CD4-positive, CD25-positive, alpha-beta regulatory T cell (primary cell): ENCODE data around the gene WDFY3. TPM values are rescaled to one million over a fixed set of nuclear protein-coding genes. Genes with fewer than 3 reads are reported as not detected.

Experiments used
- ATAC-seq, 2 donors: fragments of 150-1000 bp; cut with Tn5 transposase; one replicate each; pipeline ENCODE4 v1.10.0; 2021; ENCODE audit warnings: low read depth in 2 of 2, moderate number of reproducible peaks in 2 of 2, moderate library complexity in 1 of 2
- DNase-seq, 3 donors: peaks; one replicate each; pipeline versions ENCODE4 v3.0.0 to v3.0.0-alpha.2; 2012 to 2022; ENCODE audit warnings: mixed read lengths in 1 of 3
- H3K27ac ChIP-seq: one replicate; pipeline ENCODE4 v1.7.0; 2013; ENCODE audit warnings: mild to moderate bottlenecking, low read length; ENCODE audit not compliant: insufficient read depth, poor library complexity, severe bottlenecking
- H3K27me3 ChIP-seq: one replicate; pipeline ENCODE4 v1.7.0; 2013; ENCODE audit warnings: low read length; ENCODE audit not compliant: control insufficient read depth, insufficient read depth
- H3K36me3 ChIP-seq: one replicate; pipeline ENCODE4 v1.7.0; 2013; ENCODE audit warnings: mild to moderate bottlenecking, low read length, moderate library complexity; ENCODE audit not compliant: control insufficient read depth, insufficient read depth
- H3K4me1 ChIP-seq: 2 replicates; pipeline ENCODE4 v1.7.0; 2013; ENCODE audit warnings: mild to moderate bottlenecking, low read length; ENCODE audit not compliant: insufficient read depth, control insufficient read depth, poor library complexity, severe bottlenecking
- H3K4me3 ChIP-seq: one replicate; pipeline ENCODE4 v1.7.0; 2013; ENCODE audit warnings: low read depth, mild to moderate bottlenecking, low read length, moderate library complexity
- H3K9me3 ChIP-seq, 2 experiments: 1 replicate in 1 of 2; 2 replicates in 1 of 2; pipeline ENCODE4 v1.7.0; 2013; ENCODE audit warnings: low read length in 2 of 2, mild to moderate bottlenecking in 1 of 2, moderate library complexity in 1 of 2; ENCODE audit not compliant: control insufficient read depth in 2 of 2
- H3K27ac Mint-ChIP-seq, 3 donors: one replicate each; pipeline ENCODE4 v1.8.0; 2020 to 2022; ENCODE audit warnings: mild to moderate bottlenecking in 3 of 3, mixed read lengths in 3 of 3, moderate library complexity in 2 of 3
- H3K27me3 Mint-ChIP-seq: one replicate; pipeline ENCODE4 v1.8.0; 2022; ENCODE audit warnings: mild to moderate bottlenecking, mixed read lengths
- H3K36me3 Mint-ChIP-seq: one replicate; pipeline ENCODE4 v1.8.0; 2020; ENCODE audit warnings: mixed read lengths
- H3K4me1 Mint-ChIP-seq, 4 donors: one replicate each; pipeline ENCODE4 v1.8.0; 2020 to 2022; ENCODE audit warnings: mixed read lengths in 4 of 4, mild to moderate bottlenecking in 1 of 4
- H3K4me3 Mint-ChIP-seq, 4 donors: one replicate each; pipeline ENCODE4 v1.8.0; 2020 to 2022; ENCODE audit warnings: mild to moderate bottlenecking in 4 of 4, mixed read lengths in 4 of 4, moderate library complexity in 3 of 4
- H3K9me3 Mint-ChIP-seq, 7 donors: one replicate each; pipeline ENCODE4 v1.8.0; 2020 to 2022; ENCODE audit warnings: mixed read lengths in 7 of 7, mild to moderate bottlenecking in 3 of 7, moderate library complexity in 2 of 7
- polyA plus RNA-seq, 4 donors: library from polyadenylated mRNA; unstranded; fragments of 300-500 nt; fragmentation: Illumina TruSeq; gene quantifications; one replicate each; pipeline ENCODE4 v1.2.3, GENCODE V29; 2021
- total RNA-seq: library from RNA; stranded (reverse); gene quantifications from one replicate; pipeline ENCODE4 v1.2.3, GENCODE V29; 2022

WDFY3 gene
- total and polyA plus RNA-seq, 5 donors from 2014 or later = 0.44 TPM; not detected in 4

DNA sequence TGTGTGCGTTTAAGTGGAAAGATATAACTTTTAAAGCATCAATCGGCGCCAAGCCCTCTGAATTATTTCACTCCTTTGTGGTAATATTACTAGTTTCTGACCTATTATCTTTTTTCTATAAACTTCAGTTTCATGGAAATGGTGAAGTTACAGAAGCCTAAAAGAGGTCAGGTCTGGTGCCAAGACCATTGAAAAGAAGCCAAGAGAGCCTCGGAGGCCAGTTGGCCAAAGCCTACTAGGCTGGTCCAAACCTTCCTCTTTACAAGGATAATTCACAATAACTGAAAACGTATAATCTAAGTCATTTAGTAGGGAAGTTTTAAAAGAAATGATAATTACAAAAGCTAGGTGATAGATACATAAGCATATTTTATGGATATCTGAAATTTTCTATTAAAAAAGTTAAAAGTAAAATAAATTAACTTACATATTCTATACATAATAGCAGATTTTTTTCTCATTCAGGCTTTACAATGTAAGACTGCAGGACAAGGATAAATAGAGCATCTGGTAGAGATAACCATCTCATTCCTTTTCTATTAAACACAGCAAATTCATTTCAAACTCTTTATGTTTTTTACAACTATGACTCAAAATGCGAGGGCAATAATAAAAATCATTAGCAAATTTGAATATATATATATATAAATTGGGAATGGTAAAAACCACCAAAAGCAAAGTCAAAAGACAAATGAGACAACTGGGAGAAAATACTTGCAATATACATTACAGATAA lies 49.2 kb downstream of the WDFY3 start:
- ATAC-seq (no peak), DNase-seq (no peak)
- no peaks in the 10 kb centered on the region for H3K36me3 Mint-ChIP-seq
- Histone ChIP-seq H3K4me1 (no peaks in the 10 kb centered on the region), H3K36me3 (no peaks in the 10 kb centered on the region), H3K27ac (no peak overlapping the region), H3K4me3 (no peak overlapping the region), H3K9me3 (no peaks in the 10 kb centered on the region), H3K27me3 (no peaks in the 10 kb centered on the region)
- no peaks in the 10 kb centered on the region for H3K4me1 Mint-ChIP-seq
- no peak overlapping the region for H3K27ac Mint-ChIP-seq
- no peaks in the 10 kb centered on the region for H3K27me3 Mint-ChIP-seq
- H3K9me3 Mint-ChIP-seq = peaks cover 0 to 10% (median 3%) of the 10 kb centered on the region in 7 donors
- no peak overlapping the region for H3K4me3 Mint-ChIP-seq

DNA sequence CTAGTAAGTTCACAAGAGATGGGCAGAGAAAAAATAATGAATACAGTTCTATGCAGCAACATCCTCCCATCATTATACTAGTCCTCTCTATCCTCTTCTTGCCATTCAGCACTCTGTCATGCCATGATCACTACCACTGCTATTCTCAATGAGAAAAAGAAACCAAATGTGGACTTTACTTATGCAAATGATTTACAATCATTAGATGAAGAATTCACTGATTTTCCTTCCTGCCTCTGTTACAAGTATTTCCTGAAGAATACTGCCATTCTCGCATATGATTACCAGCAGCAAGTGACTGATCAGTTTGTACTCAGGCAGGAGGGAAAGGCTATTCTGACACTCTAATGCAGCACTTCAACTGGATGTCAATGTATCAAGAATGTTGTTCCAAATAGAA lies 50.3 kb downstream of the WDFY3 start:
- H3K4me1 Mint-ChIP-seq = no peaks in the 10 kb centered on the region
- no peak overlapping the region for H3K27ac Mint-ChIP-seq
- H3K27ac ChIP-seq = no peak overlapping the region
- peaks cover 0 to 10% (median 3%) of the 10 kb centered on the region in 7 donors for H3K9me3 Mint-ChIP-seq
- no peak for DNase-seq
- H3K36me3 Mint-ChIP-seq = no peaks in the 10 kb centered on the region
- no peaks in the 10 kb centered on the region for H3K27me3 Mint-ChIP-seq
- no peaks in the 10 kb centered on the region for H3K9me3 ChIP-seq
- H3K36me3 ChIP-seq = no peaks in the 10 kb centered on the region
- no peaks in the 10 kb centered on the region for H3K27me3 ChIP-seq
- no peaks in the 10 kb centered on the region for H3K4me1 ChIP-seq
- ATAC-seq = no peak
- no peak overlapping the region for H3K4me3 Mint-ChIP-seq
- no peak overlapping the region for H3K4me3 ChIP-seq

DNA sequence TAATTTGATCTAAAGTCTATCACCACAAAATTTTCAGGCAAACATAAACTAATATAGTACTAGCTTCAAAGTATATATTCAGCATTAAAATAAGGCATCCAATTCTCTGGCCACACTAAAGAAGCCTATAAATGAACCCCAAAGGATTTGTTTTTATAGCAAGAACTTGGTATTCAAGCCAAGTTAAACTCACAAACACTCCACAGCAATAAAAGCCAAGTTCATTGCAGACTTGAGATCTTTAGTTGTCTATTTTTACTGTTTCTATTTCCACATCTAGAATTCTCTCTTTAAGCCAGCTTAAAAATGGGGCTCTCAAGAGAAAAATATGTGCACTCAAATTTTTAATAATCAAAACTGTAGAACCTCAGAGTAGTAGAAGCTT lies 51.1 kb downstream of the WDFY3 start:
- H3K4me3 ChIP-seq = no peak overlapping the region
- ATAC-seq (no peak), DNase-seq (no peak)
- no peaks in the 10 kb centered on the region for H3K36me3 Mint-ChIP-seq
- no peak overlapping the region for H3K4me3 Mint-ChIP-seq
- H3K9me3 ChIP-seq = no peaks in the 10 kb centered on the region
- H3K27ac ChIP-seq = no peak overlapping the region
- no peaks in the 10 kb centered on the region for H3K36me3 ChIP-seq
- no peaks in the 10 kb centered on the region for H3K4me1 ChIP-seq
- peaks cover 0 to 10% (median 3%) of the 10 kb centered on the region in 7 donors for H3K9me3 Mint-ChIP-seq
- no peak overlapping the region for H3K27ac Mint-ChIP-seq
- no peaks in the 10 kb centered on the region for H3K27me3 ChIP-seq
- no peaks in the 10 kb centered on the region for H3K27me3 Mint-ChIP-seq
- H3K4me1 Mint-ChIP-seq = no peaks in the 10 kb centered on the region

DNA sequence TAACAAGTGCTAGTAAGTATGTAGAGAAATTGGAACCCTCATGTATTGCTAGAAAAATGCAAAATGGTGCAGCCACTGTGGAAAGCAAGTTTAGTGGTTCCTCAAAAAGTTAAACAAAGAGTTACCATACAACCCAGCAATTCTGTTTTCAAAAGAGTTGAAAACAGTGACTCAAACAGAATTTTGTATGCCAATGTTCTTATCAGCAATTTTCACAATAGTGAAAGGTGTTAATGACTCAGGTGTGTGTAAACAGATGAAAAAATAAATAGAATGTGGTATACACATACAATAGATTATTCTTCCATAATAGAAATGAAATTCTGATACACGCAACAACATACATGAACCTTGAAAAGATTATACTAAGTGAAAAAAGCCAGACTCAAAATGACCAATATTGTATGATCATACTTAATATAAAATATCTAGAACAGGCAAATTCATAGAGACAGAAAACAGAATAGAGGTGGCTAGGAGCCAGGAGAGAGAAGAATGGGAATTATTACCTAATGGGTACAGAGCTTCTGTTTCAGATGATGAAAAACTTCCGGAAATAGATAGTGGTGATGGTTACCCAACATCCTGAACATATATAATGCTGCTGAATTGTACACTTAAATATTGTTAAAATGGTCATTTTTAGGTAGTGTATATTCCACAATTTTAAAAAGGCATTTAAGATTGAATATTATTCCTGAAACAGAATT lies 51.6 kb downstream of the WDFY3 start:
- no peak overlapping the region for H3K27ac Mint-ChIP-seq
- Histone ChIP-seq H3K27me3 (no peaks in the 10 kb centered on the region), H3K4me3 (no peak overlapping the region), H3K27ac (no peak overlapping the region), H3K4me1 (no peaks in the 10 kb centered on the region), H3K9me3 (no peaks in the 10 kb centered on the region), H3K36me3 (no peaks in the 10 kb centered on the region)
- DNase-seq (no peak), ATAC-seq (no peak)
- no peaks in the 10 kb centered on the region for H3K27me3 Mint-ChIP-seq
- no peaks in the 10 kb centered on the region for H3K36me3 Mint-ChIP-seq
- H3K9me3 Mint-ChIP-seq = peaks cover 0 to 10% (median 3%) of the 10 kb centered on the region in 7 donors
- no peak overlapping the region for H3K4me3 Mint-ChIP-seq
- no peaks in the 10 kb centered on the region for H3K4me1 Mint-ChIP-seq

DNA sequence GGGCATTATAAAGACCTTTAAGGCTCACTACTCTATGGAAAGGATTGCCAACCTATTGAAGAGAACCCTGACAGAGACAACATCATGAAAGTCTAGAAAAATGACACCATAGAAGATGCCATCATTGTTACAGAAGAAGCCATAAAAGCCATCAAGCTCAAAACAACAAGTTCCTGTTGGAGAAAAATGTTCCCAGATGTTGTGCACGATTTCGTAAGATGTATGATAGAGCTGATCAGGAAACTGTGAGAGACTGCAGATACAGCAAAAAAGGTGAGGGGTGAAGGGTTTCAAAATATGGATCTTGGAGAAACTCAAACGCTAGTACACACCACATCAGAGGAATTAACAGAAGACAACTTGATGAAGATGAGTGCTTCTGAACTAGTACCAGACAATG lies 53.3 kb downstream of the WDFY3 start:
- Histone ChIP-seq H3K27ac (no peak overlapping the region), H3K36me3 (no peaks in the 10 kb centered on the region), H3K4me1 (no peaks in the 10 kb centered on the region), H3K27me3 (no peaks in the 10 kb centered on the region), H3K9me3 (no peaks in the 10 kb centered on the region), H3K4me3 (no peak overlapping the region)
- Mint-ChIP-seq H3K4me1 (no peaks in the 10 kb centered on the region), H3K9me3 (peaks cover 0 to 4% (median 3%) of the 10 kb centered on the region in 7 donors), H3K27me3 (no peaks in the 10 kb centered on the region), H3K4me3 (no peak overlapping the region), H3K36me3 (no peaks in the 10 kb centered on the region), H3K27ac (no peak overlapping the region)
- no peak for DNase-seq
- no peak for ATAC-seq

DNA sequence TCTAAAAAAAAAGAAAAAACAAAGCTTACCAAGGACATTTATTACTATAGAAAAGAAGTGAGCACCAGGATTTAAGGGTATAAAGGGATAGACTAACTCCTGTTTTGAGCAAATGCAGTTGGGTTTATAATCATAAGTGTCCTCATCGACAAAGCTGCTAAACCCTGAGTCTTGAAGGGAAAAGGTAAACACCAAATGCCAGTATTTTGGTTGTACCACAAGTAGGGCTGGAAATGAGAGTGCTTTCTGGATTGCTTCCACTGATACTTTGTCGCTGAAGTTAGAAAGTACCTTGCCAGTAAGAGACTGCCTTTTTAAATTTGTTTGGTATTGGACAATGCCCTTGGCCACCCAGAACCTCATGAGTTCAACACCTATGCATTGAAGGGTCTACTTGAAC lies 53.7 kb downstream of the WDFY3 start:
- no peak overlapping the region for H3K27ac Mint-ChIP-seq
- no peaks in the 10 kb centered on the region for H3K4me1 Mint-ChIP-seq
- Histone ChIP-seq H3K27me3 (no peaks in the 10 kb centered on the region), H3K36me3 (no peaks in the 10 kb centered on the region), H3K9me3 (no peaks in the 10 kb centered on the region), H3K27ac (no peak overlapping the region), H3K4me3 (no peak overlapping the region), H3K4me1 (no peaks in the 10 kb centered on the region)
- H3K27me3 Mint-ChIP-seq = no peaks in the 10 kb centered on the region
- no peak overlapping the region for H3K4me3 Mint-ChIP-seq
- DNase-seq (no peak), ATAC-seq (no peak)
- H3K9me3 Mint-ChIP-seq = peaks cover 0 to 4% (median 2%) of the 10 kb centered on the region in 7 donors
- H3K36me3 Mint-ChIP-seq = no peaks in the 10 kb centered on the region

DNA sequence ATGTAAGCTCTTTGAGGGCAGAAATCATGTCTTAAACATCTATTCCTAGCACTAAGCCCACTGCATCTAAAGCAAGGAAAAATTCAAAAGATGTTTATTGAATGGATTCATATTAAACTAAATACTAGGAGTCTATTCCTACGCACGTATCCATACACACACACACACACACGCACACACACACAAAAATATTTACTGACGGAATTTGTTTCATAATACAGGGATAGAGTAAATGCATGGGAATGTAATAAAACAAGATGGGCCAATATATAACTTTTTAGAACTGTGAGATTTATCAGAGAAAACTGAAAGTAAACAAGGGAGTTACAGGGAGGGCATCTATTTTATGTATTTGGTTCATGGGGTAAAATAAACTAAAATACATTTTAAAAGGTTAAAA lies 57.6 kb downstream of the WDFY3 start:
- ATAC-seq (no peak), DNase-seq (no peak)
- Mint-ChIP-seq H3K27me3 (no peaks in the 10 kb centered on the region), H3K9me3 (peaks cover 0 to 5% (median 2%) of the 10 kb centered on the region in 7 donors), H3K4me3 (no peak overlapping the region), H3K36me3 (no peaks in the 10 kb centered on the region), H3K4me1 (no peaks in the 10 kb centered on the region), H3K27ac (no peak overlapping the region)
- no peak overlapping the region for H3K27ac ChIP-seq
- H3K4me3 ChIP-seq = no peak overlapping the region
- H3K27me3 ChIP-seq = no peaks in the 10 kb centered on the region
- H3K36me3 ChIP-seq = no peaks in the 10 kb centered on the region
- no peaks in the 10 kb centered on the region for H3K4me1 ChIP-seq
- H3K9me3 ChIP-seq = no peaks in the 10 kb centered on the region

DNA sequence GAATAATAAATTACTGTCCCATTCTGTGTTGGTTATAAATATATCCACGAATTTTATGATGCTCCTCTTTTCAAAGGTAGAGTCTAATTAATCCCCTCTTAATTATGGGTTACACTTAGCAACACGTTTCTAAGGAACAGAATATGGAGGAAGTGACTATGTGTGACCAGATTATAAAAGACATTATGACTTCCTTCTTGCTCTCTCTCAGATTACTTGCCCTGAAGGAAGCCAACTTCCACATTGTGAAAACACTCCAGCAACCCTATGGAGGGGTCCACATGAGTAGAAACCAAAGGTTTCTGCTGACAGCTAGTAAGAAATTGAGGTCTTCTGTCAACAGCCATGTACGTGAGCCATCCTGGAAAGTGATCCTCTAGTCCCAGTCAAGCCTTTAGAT lies 59.3 kb downstream of the WDFY3 start:
- Histone ChIP-seq H3K4me1 (no peaks in the 10 kb centered on the region), H3K27ac (no peak overlapping the region), H3K36me3 (no peaks in the 10 kb centered on the region), H3K4me3 (no peak overlapping the region), H3K9me3 (no peaks in the 10 kb centered on the region), H3K27me3 (no peaks in the 10 kb centered on the region)
- H3K36me3 Mint-ChIP-seq = no peaks in the 10 kb centered on the region
- no peak overlapping the region for H3K4me3 Mint-ChIP-seq
- no peaks in the 10 kb centered on the region for H3K27me3 Mint-ChIP-seq
- no peak for ATAC-seq
- no peaks in the 10 kb centered on the region for H3K4me1 Mint-ChIP-seq
- peaks cover 0 to 3% (median 0%) of the 10 kb centered on the region in 7 donors for H3K9me3 Mint-ChIP-seq
- DNase-seq = no peak
- no peak overlapping the region for H3K27ac Mint-ChIP-seq
